Stimulated activated CD8-positive, alpha-beta memory T cell treated with anti-CD3 and anti-CD28 coated beads, Interleukin-7, amount 100 ng/mL, for 48 hours (primary cell): ENCODE results near the gene NADK.
"Not testable (repeated sequence)": the region's sequence is repeated elsewhere in the genome, so short reads cannot be mapped to it uniquely, and the experiment has no call there.

ENCODE experiments used
- DNase-seq, 2 donors: peaks; one replicate each; pipeline ENCODE4 v3.0.0-alpha.2; 2020; ENCODE audit warnings: low read depth in 1 of 2; ENCODE audit errors: extremely low read depth in 1 of 2

Gene NADK

DNA sequence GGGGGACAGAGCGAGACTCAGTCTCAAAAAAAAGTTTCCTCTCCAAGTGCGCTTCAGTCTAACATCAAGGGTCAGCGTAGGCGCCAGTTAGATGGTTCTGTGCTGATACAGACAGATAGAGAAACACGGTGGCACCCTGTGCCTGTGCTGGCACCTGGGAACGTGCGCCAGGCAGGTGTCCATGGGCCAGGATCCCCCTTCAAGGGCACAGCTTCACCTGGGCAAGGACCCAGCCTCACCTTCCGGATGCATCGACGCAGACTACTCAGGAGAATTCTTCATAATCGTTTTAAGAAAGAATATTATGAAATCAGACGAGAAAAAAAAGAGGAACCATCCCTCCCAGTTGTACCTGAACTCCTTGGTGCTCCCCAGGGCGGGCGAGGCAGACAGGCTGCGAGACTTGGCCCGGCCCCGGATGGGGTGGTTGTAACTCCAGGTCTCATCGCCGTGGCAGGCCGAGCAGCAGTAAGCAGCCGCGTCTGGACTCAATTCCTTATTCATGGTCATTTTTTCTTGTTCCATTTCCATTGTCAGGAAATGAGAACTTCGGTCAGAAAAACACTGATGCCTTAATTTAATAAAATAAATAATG lies 13.3 kb downstream of the NADK start:
- no peak for DNase-seq

DNA sequence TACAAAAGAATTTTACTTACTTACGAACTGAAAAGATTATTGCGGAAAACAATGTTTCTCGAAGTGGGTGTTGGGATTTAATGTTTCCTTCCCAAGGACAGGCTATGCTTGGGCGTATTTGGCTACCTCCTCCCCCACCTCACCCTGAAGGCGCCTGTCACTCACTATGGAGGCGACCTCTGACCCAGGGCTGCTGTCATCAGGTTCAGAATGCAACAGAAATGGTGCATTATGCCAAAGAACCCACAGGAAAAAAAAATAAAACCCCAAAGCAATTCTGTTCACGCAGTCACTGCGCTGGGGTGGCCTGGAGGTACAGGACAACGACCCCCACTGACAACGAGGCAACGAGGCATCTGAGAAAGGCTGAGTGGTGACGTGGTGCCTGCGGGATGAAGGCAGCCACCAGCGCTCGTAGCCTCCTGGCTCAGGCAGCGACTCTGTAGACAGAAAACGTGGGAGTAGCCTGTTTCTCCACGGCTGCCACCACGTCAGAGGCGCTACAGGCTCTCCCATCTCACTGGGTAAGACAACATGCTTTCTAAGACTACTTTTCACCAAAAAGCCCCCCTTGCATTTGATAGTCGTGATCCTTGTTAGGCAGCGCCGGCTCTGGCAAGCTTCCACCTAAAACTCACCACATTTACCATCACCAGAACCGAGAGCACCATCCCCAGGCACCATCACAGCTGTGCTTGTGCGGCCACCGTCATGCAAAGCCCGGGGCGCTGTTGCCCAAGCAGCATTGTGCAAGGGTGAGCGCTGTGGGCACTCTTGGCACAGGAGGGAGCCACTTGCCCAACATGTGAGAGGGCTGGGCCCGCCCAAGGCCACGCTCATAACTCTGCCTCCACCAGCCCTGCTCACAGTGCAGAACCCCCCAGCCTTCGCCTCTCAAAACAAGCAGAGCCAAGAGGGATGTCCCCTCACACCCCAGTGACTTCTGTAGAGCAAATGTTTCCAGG lies 14.3 kb downstream of the NADK start:
- DNase-seq, result no peak

DNA sequence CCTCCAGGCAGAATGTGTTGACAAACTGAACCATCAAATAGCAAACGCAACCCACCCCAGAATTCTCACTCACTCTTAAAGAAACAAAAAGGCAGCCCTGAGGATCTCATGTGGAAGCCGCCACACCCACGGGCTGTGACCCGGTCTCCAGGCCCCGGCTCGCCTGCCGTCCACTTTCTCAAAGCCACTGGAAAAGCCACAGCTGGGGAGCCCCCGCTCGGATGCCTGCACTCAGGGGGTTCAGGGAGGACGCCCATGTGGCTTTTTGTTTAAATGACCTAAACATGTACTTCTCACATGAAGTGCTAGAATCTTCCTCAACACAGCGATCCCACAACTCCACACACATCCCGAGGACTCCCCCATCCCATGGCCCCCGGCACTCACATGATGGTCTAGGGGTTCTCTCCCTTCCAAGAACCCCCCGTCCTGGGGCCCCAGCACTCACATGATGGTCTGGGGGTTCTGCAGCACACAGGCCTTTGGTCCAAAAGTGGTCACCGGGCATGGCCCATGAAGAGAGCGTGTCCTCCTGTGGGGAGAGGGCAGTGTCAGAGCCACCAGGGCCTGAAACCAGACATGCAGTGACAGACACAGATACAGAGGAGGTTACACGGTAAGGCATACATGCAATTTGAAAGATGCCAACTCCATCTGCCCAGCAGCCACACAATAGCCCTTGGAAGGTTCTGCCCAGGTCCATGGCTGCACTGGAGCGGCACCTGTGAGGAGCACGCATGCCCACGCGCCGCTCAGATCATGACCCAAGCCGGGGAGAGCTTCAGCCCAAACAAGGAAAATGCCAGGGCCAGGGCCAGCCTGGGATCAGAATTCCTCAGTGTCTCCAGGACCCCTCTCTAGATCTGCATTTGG lies 16.5 kb downstream of the NADK start:
- no peak for DNase-seq

DNA sequence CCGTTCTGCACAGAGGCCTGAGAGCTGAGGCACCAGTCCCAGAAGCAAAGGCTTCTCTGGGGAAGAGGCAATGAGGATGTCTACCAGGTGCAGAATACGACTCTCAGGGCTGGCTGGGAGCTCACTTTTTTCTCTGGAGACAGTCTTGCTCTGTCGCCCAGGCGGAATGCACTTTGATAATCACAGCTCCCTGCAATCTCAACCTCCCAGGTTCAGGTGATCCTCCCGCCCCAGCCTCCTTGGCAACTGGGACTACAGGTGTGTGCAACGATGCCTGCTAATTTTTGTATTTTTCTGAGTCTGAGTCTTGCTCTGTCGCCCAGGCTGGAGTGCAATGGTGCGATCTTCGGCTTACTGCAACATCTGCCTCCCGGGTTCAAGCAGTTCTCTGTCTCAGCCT lies 17.6 kb downstream of the NADK start:
- no peak for DNase-seq

DNA sequence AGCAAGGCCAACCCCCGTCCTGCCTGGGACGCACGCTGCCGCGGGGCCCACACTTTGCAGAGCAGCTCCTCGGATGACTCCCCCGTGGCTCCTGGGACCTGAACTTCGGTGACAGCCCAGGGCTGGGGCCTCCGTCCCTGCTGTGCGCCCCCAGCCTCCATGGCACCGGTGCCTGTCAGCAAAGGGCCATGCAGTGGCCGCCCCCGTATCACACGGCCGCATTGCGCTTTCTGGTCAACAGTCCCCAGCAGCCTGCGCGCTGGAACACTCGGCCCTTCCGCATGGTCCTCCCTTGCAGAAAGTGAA lies 18.0 kb downstream of the NADK start:
- DNase-seq, result no peak

DNA sequence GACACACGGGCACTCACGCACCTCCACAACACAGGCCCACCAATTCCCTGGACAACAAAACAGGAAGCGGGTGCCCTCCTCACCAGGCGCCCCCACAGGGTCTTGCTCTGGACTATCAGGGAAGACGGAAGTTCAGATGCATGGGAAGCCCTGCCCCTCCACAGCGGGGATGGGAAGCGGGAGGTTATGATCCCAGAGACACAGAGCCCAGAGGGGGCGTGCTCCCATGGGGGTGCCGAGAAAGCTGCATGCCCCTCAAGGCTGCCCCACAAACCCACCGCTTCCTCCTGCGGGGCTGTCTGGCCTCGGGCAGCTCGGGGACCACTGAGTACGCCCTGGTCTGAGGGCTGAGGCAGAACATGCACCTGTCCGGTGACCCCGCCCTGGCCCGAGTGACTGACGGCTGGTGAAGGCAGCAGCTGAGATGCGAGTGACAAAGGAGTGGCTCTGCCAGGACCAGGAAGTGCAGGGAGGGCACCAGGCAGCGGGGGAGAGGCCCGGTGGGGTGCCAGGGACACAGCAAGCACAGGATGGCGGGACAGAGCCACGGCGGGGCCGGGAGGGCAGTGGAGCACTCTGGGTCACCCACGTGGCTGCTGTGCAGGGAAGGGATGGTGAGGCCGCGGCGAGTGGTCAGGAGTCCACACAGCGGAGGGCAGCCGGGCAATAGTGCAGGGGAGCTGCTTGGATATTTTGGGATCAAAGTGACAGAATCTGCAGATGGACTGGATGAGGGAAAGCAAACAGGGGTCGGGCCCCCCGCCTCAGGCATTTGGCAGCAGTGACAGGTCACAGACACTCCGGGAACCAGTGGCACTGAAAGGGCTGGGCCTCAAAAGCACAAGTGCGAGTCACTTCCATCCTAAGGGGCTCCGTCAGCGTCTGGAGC lies 18.6 kb downstream of the NADK start:
- no peak for DNase-seq

DNA sequence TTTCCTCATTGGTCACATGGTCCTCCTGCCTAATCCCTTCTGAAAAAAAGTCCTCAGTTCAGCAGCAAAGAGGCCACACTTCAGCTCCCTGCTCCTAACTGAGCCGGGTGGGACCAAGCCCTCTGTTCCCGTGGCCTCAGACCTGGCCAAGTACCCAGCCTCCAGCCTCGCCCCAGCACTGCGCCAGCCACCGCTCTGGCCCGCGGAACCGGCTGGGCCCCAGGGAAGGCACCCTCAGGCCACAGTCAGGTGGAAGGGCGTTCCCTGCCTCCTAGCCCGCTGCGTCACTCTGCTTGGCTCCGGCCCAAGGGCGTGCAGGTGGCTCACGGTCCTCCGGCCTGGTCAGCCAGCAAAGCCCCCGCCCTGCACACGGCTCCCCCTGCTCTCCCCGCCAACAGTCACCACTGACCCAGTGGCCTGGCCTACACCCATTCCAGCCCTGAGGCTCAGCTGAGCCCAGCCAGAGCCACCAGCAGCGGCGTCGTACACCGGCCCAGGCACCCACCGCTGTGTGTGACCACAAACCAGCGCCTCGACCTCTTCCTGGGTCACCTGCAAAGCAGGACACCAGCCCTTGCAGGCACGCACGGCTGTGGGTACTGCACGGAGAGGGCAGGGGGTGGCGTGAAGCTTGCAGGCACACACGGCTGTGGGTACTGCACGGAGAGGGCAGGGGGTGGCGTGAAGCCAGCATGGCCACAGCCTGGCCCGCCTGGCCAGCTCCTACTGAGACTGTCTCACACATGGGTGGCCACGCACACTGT lies 19.4 kb downstream of the NADK start:
- no peak for DNase-seq

DNA sequence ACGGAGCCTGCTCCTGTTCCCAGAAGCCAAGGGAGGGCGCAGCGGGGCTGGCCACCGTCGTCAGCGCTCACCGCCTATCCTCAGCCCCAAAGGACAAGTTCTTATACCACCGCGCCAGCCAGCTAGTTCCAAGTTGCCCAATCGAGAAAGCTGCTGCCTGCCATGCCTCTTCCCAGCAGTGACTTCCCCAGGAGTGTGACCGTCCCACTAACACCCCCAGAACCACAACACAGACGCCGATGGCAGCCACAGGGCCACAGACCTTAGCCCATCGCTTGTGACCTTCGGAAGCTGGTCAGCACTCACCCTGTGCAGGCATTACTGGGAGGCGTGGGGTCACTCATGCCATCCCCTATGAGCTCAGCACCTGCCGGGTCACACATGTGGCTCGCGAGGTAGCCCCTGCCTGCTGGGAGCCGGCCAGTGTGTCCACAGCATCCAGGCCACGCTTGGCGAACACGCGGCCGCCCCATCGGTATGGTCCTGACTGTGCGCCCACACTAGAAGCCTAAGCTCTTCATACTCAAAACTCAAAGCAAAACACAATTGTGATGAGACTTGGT lies 20.1 kb downstream of the NADK start:
- no peak for DNase-seq

DNA sequence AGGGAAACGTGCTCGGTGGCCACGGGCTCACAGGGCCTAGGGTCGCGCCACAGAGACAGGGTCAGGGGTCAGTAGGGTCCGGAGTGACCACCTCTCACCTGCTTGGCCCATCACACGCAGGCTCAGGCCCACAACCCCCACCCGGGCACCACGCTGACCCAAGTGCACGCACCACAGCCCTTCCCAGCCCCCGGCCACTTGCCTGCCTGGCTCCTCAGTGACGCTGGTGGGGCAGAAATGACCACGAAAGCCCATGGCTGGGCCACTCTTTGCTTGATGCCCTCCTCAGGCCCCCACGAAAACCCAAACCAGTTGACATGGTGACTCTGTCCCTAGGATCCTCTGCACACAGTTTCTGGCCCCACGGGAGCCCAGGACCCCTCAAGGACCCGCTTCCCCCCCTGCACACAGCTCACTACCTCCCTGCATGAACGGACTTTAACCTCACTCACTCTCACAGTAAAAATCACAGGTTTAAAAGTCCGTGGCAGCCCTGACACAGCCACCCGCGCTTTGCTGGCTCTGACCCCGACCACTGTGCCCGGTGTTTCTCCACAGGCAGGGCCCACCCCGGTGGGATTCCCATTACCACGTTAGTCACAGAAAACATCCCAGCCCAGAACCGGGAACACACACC lies 20.7 kb downstream of the NADK start:
- no peak for DNase-seq

DNA sequence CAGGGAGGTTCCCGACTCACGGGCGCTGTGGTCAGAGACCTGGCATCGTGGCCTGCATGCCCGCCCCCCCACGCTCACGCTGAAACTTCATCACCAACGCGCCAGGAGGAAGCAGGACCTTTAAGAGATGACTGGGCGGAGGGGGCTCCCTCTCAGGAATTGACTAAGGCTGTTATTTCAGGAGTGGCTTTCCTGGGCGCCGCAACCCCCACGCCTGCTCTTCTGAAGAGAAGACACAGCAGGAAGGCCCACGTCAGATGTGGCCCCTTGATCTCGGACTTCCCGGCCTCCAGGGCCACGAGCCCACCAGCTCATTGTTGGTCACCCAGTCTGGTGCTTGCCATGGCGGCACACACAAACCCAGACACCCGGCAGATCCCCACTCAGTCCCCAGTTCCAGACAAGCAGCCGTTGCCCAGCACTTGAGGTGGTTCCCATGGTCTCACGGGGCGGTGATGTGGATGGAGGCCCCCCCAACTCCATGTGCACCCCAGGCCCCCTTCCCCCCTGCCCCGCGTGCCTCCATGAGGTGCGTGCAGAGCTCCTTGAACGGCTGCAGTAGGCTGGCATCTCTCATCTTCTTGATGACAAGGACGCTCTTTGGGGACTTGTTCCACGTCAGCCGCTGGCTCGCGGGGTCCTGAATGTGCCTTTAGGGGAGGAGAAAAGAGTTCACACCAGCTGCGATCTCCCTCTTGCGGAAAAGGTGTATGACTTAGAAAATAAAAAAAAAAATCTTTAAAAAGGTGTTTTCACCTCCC lies 21.4 kb downstream of the NADK start:
- no peak for DNase-seq

DNA sequence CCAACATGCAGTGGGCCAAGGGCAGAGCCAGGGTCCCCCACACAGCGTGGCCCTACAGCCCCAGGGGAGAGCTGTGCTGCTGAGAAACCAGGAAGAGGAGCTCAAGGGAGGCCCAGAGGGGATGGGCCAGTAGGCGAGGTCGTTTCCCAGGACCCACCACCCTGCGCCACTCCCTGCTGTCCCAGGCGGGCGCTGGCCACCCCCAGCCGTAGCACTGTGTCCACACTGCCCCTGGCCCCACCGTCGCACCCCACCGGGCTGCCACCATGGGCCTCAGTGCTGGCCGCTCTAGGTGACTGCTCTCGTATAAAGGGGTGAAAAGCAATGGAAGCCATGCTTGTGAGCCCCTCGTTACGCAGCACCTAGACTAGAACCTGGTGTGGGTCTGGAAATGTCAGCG lies 22.4 kb downstream of the NADK start:
- DNase-seq, result no peak

DNA sequence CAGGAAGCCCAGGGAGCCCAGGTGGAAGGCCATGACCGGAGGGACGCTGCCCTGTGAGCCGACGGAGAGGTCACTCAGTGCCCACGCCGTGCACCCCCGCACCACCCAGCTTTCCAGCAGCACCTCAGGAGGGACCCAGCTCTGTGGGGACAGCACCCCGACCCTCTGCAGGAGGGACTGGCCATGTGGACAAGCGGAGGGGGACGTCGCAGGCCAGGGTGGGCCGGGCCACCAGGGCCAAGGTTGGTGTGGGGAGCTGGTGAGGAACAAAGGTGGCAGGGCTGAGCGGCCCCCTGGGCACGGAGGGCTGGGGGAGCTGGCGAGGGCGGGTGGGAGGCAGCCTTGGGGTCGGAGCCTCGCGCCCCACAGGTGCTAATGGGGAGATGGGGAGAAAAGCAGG lies 22.8 kb downstream of the NADK start:
- DNase-seq, result no peak

DNA sequence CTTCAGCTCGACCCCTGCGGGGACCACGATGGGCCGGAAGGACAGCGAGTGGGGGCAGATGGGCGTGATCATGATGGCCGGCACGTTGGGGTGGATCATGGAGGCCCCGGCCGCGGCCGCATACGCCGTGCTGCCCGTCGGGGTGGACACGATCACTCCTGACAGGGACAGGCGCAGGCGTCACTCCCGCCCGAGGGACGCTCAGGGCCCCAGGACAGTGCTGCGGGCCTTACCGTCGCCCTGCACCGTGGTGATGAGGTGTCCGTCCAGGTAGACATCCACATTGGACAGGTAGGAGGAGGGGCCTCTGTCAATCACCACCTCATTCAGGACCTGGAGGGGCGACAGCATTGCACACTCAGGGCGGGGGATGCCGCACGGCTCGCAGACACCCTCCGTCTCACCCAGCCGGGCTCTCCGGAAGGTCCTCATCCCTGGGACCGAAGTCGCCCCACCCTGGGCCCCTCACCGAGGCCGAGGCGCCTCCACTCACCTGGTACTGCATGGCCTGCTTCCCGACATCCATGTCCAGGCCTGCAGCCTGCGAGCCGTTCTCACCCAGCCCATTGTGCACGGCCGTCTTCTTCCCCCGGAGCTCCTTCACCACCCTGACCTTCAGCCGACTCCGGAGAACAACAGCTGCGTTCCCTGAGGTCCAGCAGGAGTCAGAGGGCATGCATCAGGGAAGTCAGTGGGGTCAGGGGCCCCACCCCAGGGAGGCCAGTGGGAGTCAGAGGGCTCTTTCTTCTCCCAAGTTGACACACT lies 24.0 kb downstream of the NADK start:
- DNase-seq, result no peak

DNA sequence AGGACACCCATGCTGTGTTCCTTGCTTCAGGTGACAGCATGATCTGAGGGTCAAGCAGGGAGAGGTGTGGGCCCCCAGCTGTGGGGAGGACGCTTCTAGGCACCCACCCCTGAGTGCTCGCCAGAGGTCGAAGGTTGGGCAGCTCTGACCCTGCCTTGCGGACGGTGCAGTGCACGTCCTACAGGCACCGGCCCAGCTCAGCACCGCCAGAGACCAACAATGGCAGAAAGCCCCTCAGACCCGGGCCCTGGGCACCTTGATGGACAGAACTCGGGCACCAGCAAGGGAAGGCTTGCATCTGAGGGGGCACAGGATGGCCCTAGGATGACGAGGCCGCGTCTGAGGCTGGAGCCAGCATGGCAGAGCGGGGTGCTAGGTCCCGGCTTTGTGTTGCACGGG lies 24.7 kb downstream of the NADK start:
- no peak for DNase-seq

DNA sequence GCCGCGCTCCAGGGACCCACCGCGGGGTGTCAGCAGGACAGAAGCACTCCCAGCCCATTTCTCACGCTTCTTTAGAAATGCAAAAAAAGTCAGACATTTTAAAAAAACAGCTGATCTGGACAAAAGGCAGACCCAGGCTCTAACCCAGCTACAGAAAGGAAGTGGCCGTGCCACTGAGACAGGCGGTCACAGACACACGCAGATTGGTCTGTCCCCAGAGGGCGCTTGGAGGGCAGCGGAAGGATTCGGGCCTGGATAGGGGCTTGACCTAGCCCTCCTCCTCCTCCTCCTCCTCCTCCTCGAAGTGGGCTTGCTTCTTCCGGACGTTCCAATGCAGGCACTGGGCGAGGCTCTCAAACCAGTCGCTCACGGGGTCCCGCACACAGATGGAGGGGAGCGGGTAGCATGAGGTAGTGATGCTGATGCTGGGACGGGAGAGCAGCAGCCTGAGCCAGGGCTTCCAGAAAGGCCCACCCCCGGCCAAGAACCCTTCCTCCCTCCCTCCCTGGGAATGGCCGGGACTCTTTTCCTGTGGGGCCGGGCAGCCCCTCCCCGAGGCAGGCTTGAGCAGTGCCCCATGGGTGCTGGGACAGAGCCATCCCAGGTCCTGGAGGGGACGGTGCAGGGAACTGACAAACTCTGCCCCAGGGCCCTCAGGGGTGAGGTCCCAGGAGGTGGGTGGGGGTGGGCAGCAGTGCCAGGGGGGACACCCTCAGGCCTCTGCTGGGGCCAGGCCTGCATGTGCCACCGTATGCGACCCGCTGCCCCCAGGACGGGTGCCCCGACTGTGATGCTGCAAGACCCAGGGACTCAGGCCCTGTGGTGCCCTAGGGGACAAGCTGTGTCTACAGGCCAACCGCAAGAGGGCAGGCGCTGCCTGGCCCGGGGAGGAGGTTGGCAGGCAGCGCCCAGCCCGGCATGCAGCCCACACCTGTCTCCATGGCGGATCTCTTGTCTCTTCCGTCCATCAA lies 25.3 kb downstream of the NADK start:
- no peak for DNase-seq

DNA sequence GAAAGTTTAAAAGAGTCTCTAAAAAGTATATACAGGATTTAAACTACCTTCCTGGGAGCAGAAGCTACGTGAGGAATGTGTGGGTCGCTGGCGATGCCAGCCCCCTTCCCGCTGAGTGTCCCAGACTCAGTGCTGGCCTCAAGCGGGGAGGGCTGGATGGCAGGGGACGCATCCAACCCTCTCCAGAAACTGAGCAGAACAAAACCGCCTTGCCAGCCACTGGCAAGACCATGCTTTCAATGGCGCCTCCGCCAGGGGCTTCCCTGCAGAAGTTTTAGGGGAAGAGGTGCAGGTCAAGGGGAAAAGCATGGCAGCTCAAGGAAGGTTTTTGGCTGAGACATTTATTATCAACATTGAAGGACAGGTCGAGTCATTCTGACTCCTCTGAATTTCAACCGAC lies 26.1 kb downstream of the NADK start:
- DNase-seq, result no peak

DNA sequence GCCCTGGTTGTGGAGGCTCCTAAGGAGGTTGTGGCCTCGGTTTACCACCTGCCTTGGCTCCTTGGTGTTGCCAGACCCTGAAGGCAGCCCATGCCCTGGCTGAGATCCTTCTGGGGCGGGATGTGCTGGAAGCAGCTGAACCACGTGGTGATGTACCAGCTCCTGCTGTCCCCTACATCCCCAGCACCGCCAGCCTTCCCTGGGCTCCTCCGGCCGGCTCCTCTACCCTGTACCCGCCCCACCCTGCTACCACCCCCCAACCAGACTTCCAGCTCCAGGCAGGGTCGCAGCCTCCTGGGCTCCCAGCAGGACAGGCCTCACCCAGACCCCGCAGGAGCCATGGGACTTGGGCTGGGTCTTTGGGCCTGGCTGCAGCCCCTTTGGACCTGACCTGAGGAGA lies 28.3 kb downstream of the NADK start:
- not testable (repeated sequence) for DNase-seq
